H9 (cell line): Measurements from ENCODE around the gene SLC22A31. TPM values are rescaled to one million over a fixed set of nuclear protein-coding genes. Genes with fewer than 3 reads are reported as not detected.

Source experiments
- DNase-seq: peaks from one replicate; pipeline ENCODE4 v3.0.0-alpha.2; 2017
- H2AFZ ChIP-seq: one replicate; pipeline ENCODE4 v1.6.1; 2013; ENCODE audit warnings: mild to moderate bottlenecking, low read length, control low read depth, moderate library complexity
- H2AK5ac ChIP-seq: 2 replicates; pipeline ENCODE4 v1.6.1; 2013; ENCODE audit warnings: low read length, control low read depth, mixed read lengths; ENCODE audit not compliant: insufficient read length
- H2BK120ac ChIP-seq: one replicate; pipeline ENCODE4 v1.6.1; 2013; ENCODE audit warnings: low read depth, mild to moderate bottlenecking, low read length, control low read depth, inconsistent platforms; ENCODE audit not compliant: poor library complexity, severe bottlenecking
- H2BK12ac ChIP-seq: 2 replicates; pipeline ENCODE4 v1.6.1; 2013; ENCODE audit warnings: low read length, control low read depth, mixed read lengths, low read depth; ENCODE audit not compliant: insufficient read length
- H2BK15ac ChIP-seq: 2 replicates; pipeline ENCODE4 v1.6.1; 2013; ENCODE audit warnings: low read depth, low read length, control low read depth
- H2BK20ac ChIP-seq: one replicate; pipeline ENCODE4 v1.6.1; 2013; ENCODE audit warnings: low read depth, mild to moderate bottlenecking, low read length, control low read depth, inconsistent platforms; ENCODE audit not compliant: poor library complexity, severe bottlenecking
- H2BK5ac ChIP-seq: 2 replicates; pipeline ENCODE4 v1.6.1; 2013; ENCODE audit warnings: low read length, control low read depth, mixed read lengths; ENCODE audit not compliant: insufficient read length
- H3K14ac ChIP-seq: 2 replicates; pipeline ENCODE4 v1.6.1; 2013; ENCODE audit warnings: low read length, control low read depth; ENCODE audit not compliant: insufficient read depth
- H3K18ac ChIP-seq: 2 replicates; pipeline ENCODE4 v1.6.1; 2013; ENCODE audit warnings: low read depth, mild to moderate bottlenecking, mixed read lengths, low read length, control low read depth; ENCODE audit not compliant: insufficient read length
- H3K23ac ChIP-seq: 2 replicates; pipeline ENCODE4 v1.6.1; 2013; ENCODE audit warnings: low read length, control low read depth, mixed read lengths, low read depth; ENCODE audit not compliant: insufficient read length
- H3K23me2 ChIP-seq: 2 replicates; pipeline ENCODE4 v1.6.1; 2013; ENCODE audit warnings: low read depth, mild to moderate bottlenecking, mixed read lengths, low read length, control low read depth; ENCODE audit not compliant: insufficient read length, poor library complexity, severe bottlenecking
- H3K27ac ChIP-seq: 2 replicates; pipeline ENCODE4 v1.5.1; 2013; ENCODE audit warnings: low read length, control low read depth, mixed read lengths, low read depth; ENCODE audit not compliant: insufficient read length
- H3K27me3 ChIP-seq: 2 replicates; pipeline ENCODE4 v1.6.1; 2013; ENCODE audit warnings: low read length, control low read depth, inconsistent platforms; ENCODE audit not compliant: insufficient read depth
- H3K4ac ChIP-seq: 2 replicates; pipeline ENCODE4 v1.6.1; 2013; ENCODE audit warnings: low read depth, mild to moderate bottlenecking, control low read depth, inconsistent platforms, low read length, moderate library complexity
- H3K4me1 ChIP-seq: 2 replicates; pipeline ENCODE4 v1.6.1; 2013; ENCODE audit warnings: low read length, control low read depth, inconsistent platforms; ENCODE audit not compliant: insufficient read depth
- H3K4me2 ChIP-seq: 2 replicates; pipeline ENCODE4 v1.6.1; 2013; ENCODE audit warnings: low read length, control low read depth, mixed read lengths; ENCODE audit not compliant: insufficient read length, insufficient read depth
- H3K56ac ChIP-seq: 2 replicates; pipeline ENCODE4 v1.6.1; 2013; ENCODE audit warnings: low read depth, mild to moderate bottlenecking, mixed read lengths, low read length, control low read depth; ENCODE audit not compliant: insufficient read length
- H3K79me1 ChIP-seq: 2 replicates; pipeline ENCODE4 v1.6.1; 2013; ENCODE audit warnings: low read depth, mild to moderate bottlenecking, moderate library complexity, low read length, control low read depth, inconsistent platforms; ENCODE audit not compliant: insufficient read depth, poor library complexity, severe bottlenecking
- H3K79me2 ChIP-seq: 2 replicates; pipeline ENCODE4 v1.6.1; 2013; ENCODE audit warnings: low read length, control low read depth, inconsistent platforms; ENCODE audit not compliant: insufficient read depth
- H3K9ac ChIP-seq: 2 replicates; pipeline ENCODE4 v1.6.1; 2013; ENCODE audit warnings: low read length, control low read depth, mixed read lengths; ENCODE audit not compliant: insufficient read length; ENCODE audit errors: extremely low read depth
- H3K9me3 ChIP-seq: one replicate; pipeline ENCODE4 v1.6.1; 2013; ENCODE audit warnings: low read depth, low read length, inconsistent platforms; ENCODE audit not compliant: control insufficient read depth
- H3T11ph ChIP-seq: one replicate; pipeline ENCODE4 v1.6.1; 2013; ENCODE audit warnings: mild to moderate bottlenecking, low read length, control low read depth, inconsistent platforms
- H4K20me1 ChIP-seq: one replicate; pipeline ENCODE4 v1.6.1; 2013; ENCODE audit not compliant: control insufficient read depth, insufficient read length, insufficient read depth
- H4K5ac ChIP-seq: 2 replicates; pipeline ENCODE4 v1.6.1; 2013; ENCODE audit warnings: low read depth, mild to moderate bottlenecking, mixed read lengths, low read length, control low read depth; ENCODE audit not compliant: insufficient read length
- H4K8ac ChIP-seq: replicated peaks from 2 replicates; pipeline ENCODE4 v1.6.1; 2013; ENCODE audit warnings: low read length, control low read depth, mixed read lengths, low read depth; ENCODE audit not compliant: insufficient read length
- H4K91ac ChIP-seq: 2 replicates; pipeline ENCODE4 v1.6.1; 2013; ENCODE audit warnings: low read depth, mild to moderate bottlenecking, moderate library complexity, mixed read lengths, low read length, control low read depth; ENCODE audit not compliant: insufficient read length
- H3K27ac Mint-ChIP-seq, 3 experiments: 2 replicates in 2 of 3; 3 replicates in 1 of 3; pipeline ENCODE4 v1.8.0; 2020 to 2021; ENCODE audit warnings: mixed read lengths in 3 of 3, mild to moderate bottlenecking in 1 of 3, moderate library complexity in 1 of 3
- H3K27me3 Mint-ChIP-seq: 2 replicates; pipeline ENCODE4 v1.8.0; 2021; ENCODE audit warnings: low read depth, mild to moderate bottlenecking, moderate library complexity, mixed read lengths
- H3K36me3 Mint-ChIP-seq, 3 experiments: 2 replicates in 2 of 3; 3 replicates in 1 of 3; pipeline ENCODE4 v1.8.0; 2020 to 2021; ENCODE audit warnings: low read depth in 3 of 3, mixed read lengths in 3 of 3; ENCODE audit not compliant: insufficient read depth in 1 of 3
- H3K4me1 Mint-ChIP-seq, 2 experiments: 2 replicates each; pipeline ENCODE4 v1.8.0; 2020; ENCODE audit warnings: mixed read lengths in 2 of 2
- H3K4me3 Mint-ChIP-seq, 2 experiments: 2 replicates in 1 of 2; 3 replicates in 1 of 2; pipeline ENCODE4 v1.8.0; 2020 to 2021; ENCODE audit warnings: mild to moderate bottlenecking in 2 of 2, mixed read lengths in 2 of 2, moderate library complexity in 1 of 2
- H3K9me3 Mint-ChIP-seq, 2 experiments: 2 replicates in 1 of 2; 3 replicates in 1 of 2; pipeline ENCODE4 v1.8.0; 2020; ENCODE audit warnings: mild to moderate bottlenecking in 2 of 2, mixed read lengths in 2 of 2, moderate library complexity in 1 of 2
- CTCF ChIP-seq: fragments of 200-600 bp; sonication (generic); conservative IDR thresholded peaks from 3 replicates; pipeline ENCODE4 v1.8.0; 2021; ENCODE audit warnings: antibody characterized with exemption, mild to moderate bottlenecking
- WGBS: extraction: QIAGEN DNeasy Blood & Tissue Kit; methylation state at CpG from one replicate; pipeline ENCODE4 v1.1.7; 2013; ENCODE audit warnings: missing lambda C conversion rate, low lambda C conversion rate, mixed read lengths; ENCODE audit not compliant: insufficient read length; ENCODE audit errors: extremely low coverage; 5-methylcytosine and 5-hydroxymethylcytosine counted together
- total RNA-seq: library from RNA; stranded (reverse); gene quantifications from 2 replicates; pipeline ENCODE4 v1.2.1, GENCODE V29; 2021

The SLC22A31 gene
- total RNA-seq, 1 experiment from 2014 or later: 7.7 TPM

GRCh38 chr16:89230255-89230654 is 29.9 kb upstream of the SLC22A31 start:
- Mint-ChIP-seq H3K9me3 (peaks cover 13 to 40% of the 10 kb centered on the region in 2 experiments), H3K27ac (no peak overlapping the region), H3K4me3 (no peak overlapping the region), H3K4me1 (no peaks in the 10 kb centered on the region), H3K27me3 (no peaks in the 10 kb centered on the region), H3K36me3 (peaks cover 84 to 92% (median 90%) of the 10 kb centered on the region in 3 experiments)
- Histone ChIP-seq H3K9me3 (peaks cover 33% of the 10 kb centered on the region), H3K56ac (no peak overlapping the region), H4K20me1 (no peaks in the 10 kb centered on the region), H3K79me2 (no peaks in the 10 kb centered on the region), H2AFZ (no peak overlapping the region), H3K9ac (no peak overlapping the region), H2BK15ac (no peak overlapping the region), H3K4me1 (no peaks in the 10 kb centered on the region), H2BK20ac (no peak overlapping the region), H3K4ac (no peak overlapping the region), H3K14ac (no peak overlapping the region), H3K23ac (no peak overlapping the region), H2AK5ac (no peak overlapping the region), H2BK12ac (no peak overlapping the region), H4K8ac (no peak overlapping the region), H2BK5ac (no peak overlapping the region), H3T11ph (no peak overlapping the region), H3K23me2 (no peaks in the 10 kb centered on the region), H3K27me3 (no peaks in the 10 kb centered on the region), H4K91ac (no peak overlapping the region), H3K79me1 (no peaks in the 10 kb centered on the region), H3K27ac (no peak overlapping the region), H3K4me2 (no peak overlapping the region), H3K18ac (no peak overlapping the region), H4K5ac (no peak overlapping the region), H2BK120ac (no peak overlapping the region)
- no CpG with 5 or more reads among the region's 14 CpGs for WGBS
- TF ChIP-seq CTCF: no peak
- DNase-seq: no peak
